ENCODE data around the gene ADGRD2.

- no peak for TF ChIP-seq EZH2 (IDR thresholded peaks at IDR 0.05; ENCODE audit: low read length)
- TF ChIP-seq CTCF (optimal IDR thresholded peaks at IDR 0.05 in 1 of 3, IDR thresholded peaks at IDR 0.05 in 1 of 3, conservative IDR thresholded peaks at IDR 0.05 in 1 of 3; ENCODE audit: extremely low read depth in 1 of 3, insufficient read depth in 2 of 3, low read length in 3 of 3), result no peak
Measured at GRCh38 chr9:124439686-124440243, 10.5 kb upstream of the ADGRD2 start.

Measured in keratinocyte (primary cell).